HepG2 (cell line): ENCODE results near the gene PRKCE. TPM values are rescaled to one million over a fixed set of nuclear protein-coding genes. Genes with fewer than 3 reads are reported as not detected.

Experiments used
- HNF1A ChIP-seq, 2 experiments: sonication (generic) in 1 of 2; formaldehyde crosslinking in 1 of 2; IDR thresholded peaks; 2 replicates each; pipeline versions ENCODE4 v1.4.0 to v1.6.1; 2016 to 2020; ENCODE audit warnings: borderline replicate concordance in 1 of 2, low read depth in 1 of 2, mild to moderate bottlenecking in 1 of 2, missing genetic modification reagents in 1 of 2
- PHB2 ChIP-seq: fragments of 450-650 bp; IDR thresholded peaks from 2 replicates; pipeline ENCODE4 v1.6.1; 2018; ENCODE audit not compliant: partially characterized antibody
- SAFB2 ChIP-seq: sonication (generic); formaldehyde crosslinking; IDR thresholded peaks from 2 replicates; pipeline ENCODE4 v1.5.1; 2020; ENCODE audit warnings: missing genetic modification reagents, low read depth, mild to moderate bottlenecking, borderline replicate concordance
- SOX5 ChIP-seq: IDR thresholded peaks from 2 replicates; pipeline ENCODE4 v1.6.1; 2016; ENCODE audit warnings: borderline replicate concordance
- ZKSCAN5 ChIP-seq: sonication (generic); formaldehyde crosslinking; IDR thresholded peaks from 2 replicates; pipeline ENCODE4 v1.5.1; 2020; ENCODE audit warnings: mild to moderate bottlenecking, missing genetic modification reagents
- ZNF318 ChIP-seq: sonication (generic); formaldehyde crosslinking; IDR thresholded peaks from 2 replicates; pipeline ENCODE4 v1.4.0; 2020; ENCODE audit warnings: mild to moderate bottlenecking, missing genetic modification reagents
- ZNF331 ChIP-seq: sonication (generic); formaldehyde crosslinking; IDR thresholded peaks from 2 replicates; pipeline ENCODE4 v1.4.0; 2020; ENCODE audit warnings: missing genetic modification reagents
- ZNF691 ChIP-seq: sonication (generic); formaldehyde crosslinking; IDR thresholded peaks from 2 replicates; pipeline ENCODE4 v1.4.0; 2020; ENCODE audit warnings: missing genetic modification reagents, low read depth, mild to moderate bottlenecking, borderline replicate concordance
- polyA plus RNA-seq, 8 experiments: library from polyadenylated mRNA; depleted of rRNA in 3 of 8; stranded (reverse) in 7 of 8; unstranded in 1 of 8; fragments of >200 nt; fragmentation: Illumina TruSeq in 4 of 8; extraction: Trizol in 4 of 8; gene quantifications; 2 replicates each; pipeline versions ENCODE4 v1.2.1 to v1.2.3, GENCODE V29; 2011 to 2016; ENCODE audit warnings: low read depth in 4 of 8, missing spikeins in 1 of 8, mixed read lengths in 1 of 8; ENCODE audit not compliant: insufficient read depth in 1 of 8
- total RNA-seq, 5 experiments: library from RNA; depleted of rRNA; stranded (reverse); fragments of >200 nt; fragmentation: Illumina TruSeq; extraction: Trizol; gene quantifications; 2 replicates each; pipeline ENCODE4 v1.2.3, GENCODE V29; 2016; ENCODE audit warnings: low read depth in 1 of 5
- TF ChIP-seq, protein P1 (sequence below): sonication (generic); formaldehyde crosslinking; IDR thresholded peaks from 2 replicates; pipeline ENCODE4 v1.4.0; 2020; ENCODE audit warnings: missing genetic modification reagents
- TF ChIP-seq, protein P2 (sequence below): sonication (generic); formaldehyde crosslinking; conservative IDR thresholded peaks from 2 replicates; pipeline ENCODE4 v1.8.0; 2022; ENCODE audit warnings: low read depth, missing genetic modification reagents

PRKCE gene
- total and polyA plus RNA-seq, 2 of the 13 experiments (the other 11 are each of a cell fraction or from before 2014, with no cell fraction given) = 1.0 to 3.9 TPM

GRCh38 chr2:45650851-45651414 is 542 bp upstream of the PRKCE start (continued):
- TF ChIP-seq, protein P1, sequence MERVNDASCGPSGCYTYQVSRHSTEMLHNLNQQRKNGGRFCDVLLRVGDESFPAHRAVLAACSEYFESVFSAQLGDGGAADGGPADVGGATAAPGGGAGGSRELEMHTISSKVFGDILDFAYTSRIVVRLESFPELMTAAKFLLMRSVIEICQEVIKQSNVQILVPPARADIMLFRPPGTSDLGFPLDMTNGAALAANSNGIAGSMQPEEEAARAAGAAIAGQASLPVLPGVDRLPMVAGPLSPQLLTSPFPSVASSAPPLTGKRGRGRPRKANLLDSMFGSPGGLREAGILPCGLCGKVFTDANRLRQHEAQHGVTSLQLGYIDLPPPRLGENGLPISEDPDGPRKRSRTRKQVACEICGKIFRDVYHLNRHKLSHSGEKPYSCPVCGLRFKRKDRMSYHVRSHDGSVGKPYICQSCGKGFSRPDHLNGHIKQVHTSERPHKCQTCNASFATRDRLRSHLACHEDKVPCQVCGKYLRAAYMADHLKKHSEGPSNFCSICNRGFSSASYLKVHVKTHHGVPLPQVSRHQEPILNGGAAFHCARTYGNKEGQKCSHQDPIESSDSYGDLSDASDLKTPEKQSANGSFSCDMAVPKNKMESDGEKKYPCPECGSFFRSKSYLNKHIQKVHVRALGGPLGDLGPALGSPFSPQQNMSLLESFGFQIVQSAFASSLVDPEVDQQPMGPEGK (CRISPR knock-in tag) = peak; percentile 80
- TF ChIP-seq ZNF691 (CRISPR knock-in tag) (peak; percentile 96), HNF1A (IDR thresholded peaks at IDR 0.05; ENCODE audit: low read depth) (no peak), HNF1A (CRISPR knock-in tag; IDR thresholded peaks at IDR 0.05; ENCODE audit: borderline replicate concordance) (peak; percentile 72), SOX5 (CRISPR knock-in tag) (peak; percentile 42; the same call in 1 of the 2 replicates), SAFB2 (CRISPR knock-in tag) (peak; percentile 56; the same call in 1 of the 2 replicates), PHB2 (no peak), ZNF331 (peak; percentile 69; the same call in 1 of the 2 replicates), ZKSCAN5 (CRISPR knock-in tag) (no peak), ZNF318 (CRISPR knock-in tag) (no peak)
- TF ChIP-seq, protein P2, sequence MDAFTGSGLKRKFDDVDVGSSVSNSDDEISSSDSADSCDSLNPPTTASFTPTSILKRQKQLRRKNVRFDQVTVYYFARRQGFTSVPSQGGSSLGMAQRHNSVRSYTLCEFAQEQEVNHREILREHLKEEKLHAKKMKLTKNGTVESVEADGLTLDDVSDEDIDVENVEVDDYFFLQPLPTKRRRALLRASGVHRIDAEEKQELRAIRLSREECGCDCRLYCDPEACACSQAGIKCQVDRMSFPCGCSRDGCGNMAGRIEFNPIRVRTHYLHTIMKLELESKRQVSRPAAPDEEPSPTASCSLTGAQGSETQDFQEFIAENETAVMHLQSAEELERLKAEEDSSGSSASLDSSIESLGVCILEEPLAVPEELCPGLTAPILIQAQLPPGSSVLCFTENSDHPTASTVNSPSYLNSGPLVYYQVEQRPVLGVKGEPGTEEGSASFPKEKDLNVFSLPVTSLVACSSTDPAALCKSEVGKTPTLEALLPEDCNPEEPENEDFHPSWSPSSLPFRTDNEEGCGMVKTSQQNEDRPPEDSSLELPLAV = peak; percentile 85; the same call in 1 of the 2 replicates
